NCI-H2081 (cell line): ENCODE data around the gene MED10.

Source experiments
- DNase-seq, 2 experiments: peaks; one replicate each; lab custom pipeline; 2025; lab: John Stamatoyannopoulos, UW

The MED10 gene

DNA sequence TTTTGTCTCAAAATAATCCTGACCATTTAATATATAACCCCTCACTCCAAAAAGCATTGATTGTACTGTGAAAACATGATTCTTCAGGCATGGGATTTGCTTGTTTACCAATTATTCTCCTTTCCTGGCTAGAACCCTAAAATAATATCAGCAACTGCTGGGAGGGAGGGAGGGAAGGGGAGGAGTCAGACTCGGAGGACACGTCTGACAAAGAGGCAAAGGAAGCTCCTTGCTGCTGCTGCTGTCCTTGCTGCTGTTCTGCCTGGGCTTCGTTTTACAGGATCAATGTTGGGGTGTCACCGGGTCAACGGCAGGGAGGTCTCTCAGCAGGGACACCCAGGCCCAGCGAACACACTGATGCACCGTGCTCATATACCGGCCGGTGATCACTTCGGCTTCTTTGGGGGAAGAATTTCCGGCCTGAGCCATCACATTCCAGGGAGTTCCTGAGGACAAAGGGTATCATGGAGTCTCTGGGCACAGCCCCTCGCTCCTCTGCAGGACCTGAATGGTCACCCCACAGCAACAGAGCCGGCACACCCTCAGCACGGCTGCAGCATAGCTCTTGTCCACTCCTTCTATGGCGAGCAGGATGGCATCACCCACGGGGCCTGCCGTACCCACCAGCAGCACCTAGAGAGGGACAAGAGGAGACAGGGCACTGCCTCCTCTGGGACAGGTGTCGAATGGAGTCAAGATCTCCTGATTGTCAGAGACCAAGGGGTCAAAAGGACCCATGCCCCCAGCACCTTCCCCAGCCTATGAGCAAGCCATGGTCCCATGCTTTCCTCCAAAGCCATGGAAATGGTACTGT is 27.9 kb downstream of the MED10 start:
- no peak for DNase-seq

DNA sequence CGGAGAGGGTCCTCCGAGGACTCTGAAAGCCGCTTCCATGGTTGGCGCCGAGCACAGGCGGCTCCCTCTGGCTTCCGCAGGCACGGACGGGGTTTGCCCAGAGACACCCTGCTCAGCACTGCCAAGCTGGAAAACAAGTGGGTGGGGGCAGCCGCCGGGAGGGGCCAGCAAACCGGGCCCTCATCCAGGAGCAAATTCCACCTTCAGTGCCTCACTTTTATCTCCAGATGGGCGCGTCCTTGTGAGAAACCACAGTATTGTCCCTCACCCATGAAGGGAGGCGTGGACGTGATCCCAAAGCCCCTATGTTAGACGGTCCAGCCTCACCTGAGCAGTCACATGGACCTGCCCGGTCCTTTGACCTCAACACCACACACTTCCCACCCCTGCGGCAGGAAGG is 29.0 kb downstream of the MED10 start:
- no peak for DNase-seq

DNA sequence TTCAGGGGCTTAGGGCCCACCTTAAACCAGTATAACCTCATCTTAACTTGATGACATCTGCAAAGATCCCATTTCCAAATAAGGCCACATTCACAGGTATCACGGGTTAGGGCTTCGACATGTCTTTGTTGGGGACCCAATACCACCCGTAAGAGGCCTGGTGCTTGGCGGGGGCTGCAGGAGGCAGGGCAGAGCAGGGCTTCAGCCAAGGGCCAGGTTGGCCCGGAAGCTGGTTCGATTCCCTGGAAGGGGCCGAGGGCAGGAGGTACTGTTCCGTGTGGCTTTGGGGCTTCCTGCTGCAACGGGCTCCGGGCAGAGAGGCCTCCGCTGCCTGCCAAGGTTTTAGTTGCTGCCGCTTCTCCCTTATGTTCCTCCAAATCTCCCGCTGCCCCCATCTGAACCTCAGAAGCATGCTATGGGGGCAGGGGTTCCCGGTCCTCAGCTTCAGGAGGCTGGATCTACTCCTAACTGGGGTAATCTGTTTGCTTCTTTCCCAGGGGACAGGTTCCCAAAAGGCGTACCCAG is 29.8 kb downstream of the MED10 start:
- no peak for DNase-seq

DNA sequence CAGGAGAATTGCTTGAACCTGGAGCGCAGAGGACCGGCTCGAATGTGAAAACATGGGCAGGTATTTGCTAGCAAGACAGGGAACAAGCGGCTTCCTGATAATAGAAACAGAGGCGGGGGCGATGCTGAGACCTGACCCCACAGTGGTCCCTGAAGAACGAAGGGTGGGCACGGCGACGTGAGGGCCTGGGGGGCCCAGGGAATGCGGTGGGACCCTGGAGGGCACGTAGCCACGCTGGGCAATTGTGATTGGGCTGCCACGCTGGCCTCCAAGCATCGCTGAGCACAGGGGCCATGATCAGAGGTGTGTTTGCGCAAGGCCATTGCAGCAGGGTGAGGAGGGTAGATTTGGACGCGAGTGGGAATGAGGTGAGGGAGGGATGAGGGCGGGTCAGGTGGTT is 30.7 kb downstream of the MED10 start:
- DNase-seq, result no peak

DNA sequence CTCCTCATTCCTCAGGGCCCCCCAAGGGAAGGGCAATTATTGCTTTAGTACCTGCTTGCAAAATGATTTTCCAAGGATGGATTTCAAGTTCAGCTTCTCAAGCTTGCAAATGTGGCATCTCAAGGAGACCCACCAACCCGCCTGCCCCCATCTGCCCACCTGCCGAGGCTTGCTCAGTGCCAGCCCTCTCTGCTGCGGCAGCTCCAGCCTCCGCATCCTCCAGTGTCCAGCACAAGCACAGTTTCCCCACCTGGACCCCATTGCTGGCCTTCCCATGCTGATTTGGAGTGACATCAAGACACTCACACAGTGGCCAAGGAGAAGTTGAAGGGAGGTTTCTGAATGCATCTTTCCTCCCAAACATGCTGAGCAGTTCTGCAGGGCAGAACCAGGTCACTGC is 31.2 kb downstream of the MED10 start:
- no peak for DNase-seq

DNA sequence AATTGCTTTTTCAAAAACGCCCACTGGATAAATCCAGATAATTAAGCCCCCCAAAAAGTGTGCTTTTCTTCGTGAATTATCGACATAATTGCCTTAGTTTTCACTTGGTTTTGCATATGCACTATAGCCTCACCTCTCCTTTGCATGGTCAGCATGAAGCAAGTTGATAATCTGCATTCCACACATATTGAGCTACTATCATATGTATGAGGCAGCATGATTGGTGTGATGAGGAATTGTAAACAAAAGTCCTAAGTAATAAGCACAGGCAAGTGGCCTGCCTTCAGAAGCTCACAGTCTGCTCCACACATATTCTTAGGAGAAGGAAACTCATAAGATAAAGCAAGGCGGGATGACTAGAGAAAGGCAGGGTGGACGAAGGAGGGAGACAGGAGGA is 33.8 kb downstream of the MED10 start:
- DNase-seq, result no peak

DNA sequence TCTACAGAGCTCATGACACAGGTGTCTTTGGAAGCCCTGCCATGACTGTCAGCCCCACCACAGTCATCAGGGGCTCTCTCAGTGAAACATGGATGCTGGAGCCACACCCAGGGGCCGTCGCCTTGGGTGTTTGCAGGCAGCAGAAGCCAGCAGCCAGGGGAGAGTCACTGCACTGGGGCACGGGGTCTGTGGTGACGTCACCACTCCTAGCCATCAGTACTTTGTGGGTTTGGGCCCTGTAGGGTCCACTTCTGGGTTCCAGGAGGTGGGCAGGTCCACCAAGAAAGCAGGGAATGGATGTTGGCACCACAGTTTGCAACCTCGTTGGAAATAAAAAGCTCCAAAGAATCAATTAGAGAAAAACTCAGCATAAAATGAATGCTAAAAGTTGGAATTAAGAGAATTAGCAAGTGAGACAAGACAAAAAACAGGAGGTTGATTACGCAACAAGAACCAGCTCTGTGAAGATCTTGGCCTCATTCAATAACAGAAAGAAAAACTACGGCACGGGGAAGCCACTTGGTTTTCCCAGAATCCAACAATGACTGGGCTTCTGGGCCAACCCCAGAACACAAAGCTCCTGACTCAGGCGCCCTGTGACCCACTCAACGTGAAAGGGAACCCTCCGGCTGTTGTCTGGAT is 34.3 kb downstream of the MED10 start:
- DNase-seq, result no peak

DNA sequence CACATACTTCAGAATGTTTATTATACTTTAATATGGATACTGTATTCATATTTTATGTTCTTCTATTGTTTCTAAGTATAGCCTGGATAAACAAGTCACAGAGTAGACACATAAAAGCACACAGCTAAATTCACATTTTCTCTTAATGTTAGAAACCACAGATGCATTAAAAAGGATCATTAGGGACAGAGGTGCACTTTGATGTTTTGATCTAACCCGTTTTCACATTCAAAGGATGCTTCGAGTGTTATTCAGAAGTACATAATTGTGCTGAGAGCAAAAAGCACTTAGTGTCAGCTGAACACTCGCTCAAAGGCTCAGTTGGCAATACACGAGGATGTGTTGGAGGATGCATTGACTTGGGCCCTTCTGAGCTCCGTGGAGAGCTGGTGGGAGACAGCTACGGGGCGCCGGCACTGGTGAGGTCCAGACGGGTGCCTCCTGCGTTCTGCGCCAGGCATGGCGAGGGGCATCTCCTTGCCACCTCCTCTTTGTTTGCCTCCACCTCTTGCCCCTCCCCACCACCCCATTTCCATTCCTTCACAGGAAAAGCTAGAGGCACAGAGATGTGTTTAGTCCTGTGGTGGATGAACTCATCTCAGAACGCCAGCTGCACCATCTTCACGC is 35.5 kb downstream of the MED10 start:
- DNase-seq, result peak in 1 of 2 experiments; percentile 60

DNA sequence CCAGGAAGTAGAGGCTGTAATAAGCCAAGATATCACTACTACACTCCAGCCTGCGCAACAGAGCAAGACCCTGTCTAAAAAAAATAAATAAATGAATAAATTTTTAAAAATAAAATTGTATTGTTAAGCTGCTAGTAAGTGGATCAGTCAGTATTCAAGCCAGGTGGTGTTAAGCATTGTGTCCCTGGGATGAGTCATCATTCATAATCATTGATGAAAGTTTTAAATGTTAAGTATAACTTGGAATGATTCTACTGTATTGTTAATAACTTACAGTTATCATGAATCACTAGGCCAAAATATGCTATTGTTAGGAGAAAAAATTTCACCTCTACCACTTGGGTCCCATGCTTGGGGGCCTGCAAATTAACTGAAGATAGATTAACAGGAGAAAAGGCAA is 38.2 kb downstream of the MED10 start:
- DNase-seq, result no peak

DNA sequence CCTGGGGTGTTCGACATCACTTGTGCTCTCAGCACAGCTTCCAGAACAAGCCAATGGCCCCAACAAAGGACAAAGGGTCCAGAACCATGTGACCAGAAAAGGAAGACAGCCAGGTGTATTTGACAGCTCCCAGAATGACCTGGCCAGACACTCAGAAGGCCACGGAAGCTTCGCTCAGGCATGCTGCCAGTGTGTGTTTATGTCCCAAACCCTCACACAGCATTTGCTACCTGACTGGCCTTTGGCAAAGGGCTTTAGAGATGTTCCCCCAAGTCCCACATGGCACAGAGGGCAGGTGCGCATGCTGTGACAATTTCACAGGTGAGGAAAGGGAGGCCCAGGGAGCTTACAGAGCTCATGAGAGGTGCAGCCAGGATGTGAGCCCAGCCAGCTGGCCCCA is 39.5 kb downstream of the MED10 start:
- no peak for DNase-seq

DNA sequence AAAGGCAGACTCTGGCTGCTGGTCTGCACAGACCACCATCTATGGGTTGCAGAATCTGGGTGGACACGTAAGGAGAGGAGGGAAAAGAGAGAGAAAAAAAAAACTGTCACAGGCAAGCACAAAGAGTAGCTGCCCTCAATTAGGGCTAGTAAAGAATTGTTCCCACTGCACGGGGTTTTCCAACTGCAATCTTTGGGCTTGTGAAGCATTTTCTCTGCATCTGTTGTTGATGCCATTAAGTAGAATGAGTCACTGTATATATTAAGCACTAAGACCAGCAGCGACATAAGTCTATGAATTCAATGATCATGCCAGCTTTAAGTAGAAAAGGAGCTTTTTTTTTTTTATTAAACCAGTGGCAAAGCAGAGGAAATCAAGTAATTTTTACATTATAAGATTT is 40.2 kb downstream of the MED10 start:
- DNase-seq, result no peak

DNA sequence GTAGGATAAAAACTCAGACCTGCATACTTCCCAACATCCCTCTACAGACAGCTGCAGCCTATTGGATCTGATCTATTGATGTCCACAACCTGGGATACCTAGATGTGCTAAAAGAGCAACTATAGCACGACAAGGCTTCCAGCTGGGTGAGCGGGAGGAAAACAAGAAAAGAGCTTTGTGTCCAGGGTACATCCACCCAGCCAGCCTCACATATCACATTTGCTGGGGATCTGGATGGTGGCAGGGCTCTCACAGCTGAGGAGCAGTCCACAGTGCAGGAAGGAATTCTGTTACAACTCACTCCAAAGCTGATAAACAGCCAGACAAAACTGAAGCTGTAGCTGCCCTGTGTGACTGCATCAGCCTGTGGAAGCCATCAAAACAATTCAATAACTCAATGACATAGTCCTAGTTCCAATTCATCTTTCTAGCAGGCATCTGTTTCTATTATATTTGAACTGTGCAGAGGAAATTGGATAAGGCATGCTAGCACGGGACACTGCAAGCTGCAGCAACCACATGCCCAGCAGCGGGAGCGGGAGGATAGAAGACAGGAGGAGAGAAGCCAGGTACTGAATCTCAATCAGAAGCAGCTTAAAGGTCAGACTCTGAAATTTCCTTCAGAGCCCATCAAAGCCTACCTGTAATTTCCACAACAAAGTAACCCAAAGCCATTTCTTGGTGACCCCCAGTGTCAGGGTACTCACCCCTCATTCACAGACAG is 45.0 kb downstream of the MED10 start:
- no peak for DNase-seq

DNA sequence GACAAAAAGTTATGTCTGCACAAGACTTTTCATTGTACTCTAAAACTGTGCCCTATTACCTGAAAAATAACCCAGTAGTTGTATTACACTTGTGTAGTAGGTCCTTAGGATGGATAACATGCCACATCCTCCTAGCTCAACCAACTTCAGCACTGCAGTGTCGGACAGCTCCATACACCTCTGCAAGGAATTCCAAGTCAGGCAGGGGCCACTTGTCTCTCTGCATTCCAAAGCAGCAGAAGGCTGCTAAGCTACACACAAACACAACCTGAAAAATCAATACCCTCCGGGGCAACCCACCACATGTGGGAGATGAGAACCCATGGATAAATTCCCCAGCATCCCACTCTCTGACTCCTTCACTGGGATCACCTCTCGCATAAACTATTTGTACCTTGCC is 50.2 kb downstream of the MED10 start:
- no peak for DNase-seq

DNA sequence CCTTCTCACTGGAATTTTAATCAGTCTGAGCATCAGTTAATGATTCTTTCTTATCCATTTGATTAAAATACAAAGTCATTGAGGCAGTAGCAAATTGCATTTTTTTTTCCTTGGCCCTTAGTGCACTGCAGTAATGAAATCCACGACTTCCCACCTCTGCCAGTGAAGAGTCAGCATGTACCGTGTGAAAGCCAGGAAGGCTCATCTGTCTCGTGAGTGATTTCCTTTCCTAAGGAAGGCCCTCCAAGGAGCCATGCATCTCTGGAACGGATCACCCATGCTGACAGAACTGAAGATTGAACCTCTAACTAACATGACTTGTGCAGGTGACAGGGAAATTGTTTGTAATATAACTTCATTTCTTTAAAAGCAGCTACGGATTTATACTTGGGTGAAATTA is 51.6 kb downstream of the MED10 start:
- no peak for DNase-seq

DNA sequence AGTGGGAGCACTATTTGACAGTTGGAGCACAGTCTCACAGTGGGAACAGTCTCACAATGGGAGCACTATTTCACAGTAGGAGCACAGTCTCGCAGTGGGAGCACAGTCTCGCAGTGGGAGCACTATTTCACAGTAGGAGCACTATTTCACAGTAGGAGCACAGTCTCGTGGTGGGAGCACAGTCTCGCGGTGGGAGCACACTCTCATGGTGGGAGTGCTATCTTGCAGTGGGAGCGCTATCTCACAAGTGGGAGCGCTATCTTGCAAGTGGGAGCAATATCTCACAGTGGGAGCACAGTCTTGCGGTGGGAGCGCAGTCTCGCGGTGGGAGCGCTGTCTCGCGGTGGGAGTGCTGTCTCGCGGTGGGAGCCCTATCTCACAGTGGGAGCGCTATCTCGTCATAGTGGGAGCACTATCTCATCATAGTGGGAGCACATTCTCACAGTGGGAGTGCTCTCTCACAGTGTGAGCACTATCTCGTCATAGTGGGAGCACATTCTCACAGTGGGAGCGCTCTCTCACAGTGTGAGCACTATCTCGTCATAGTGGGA is 56.1 kb downstream of the MED10 start:
- no peak for DNase-seq
